Stimulated activated naive CD8-positive, alpha-beta T cell treated with anti-CD3 and anti-CD28 coated beads, Interleukin-15, amount 100 ng/mL, for 72 hours (primary cell): ENCODE results near the gene ZBTB37.
A peak's percentile ranks its signal among the peaks of the same experiment; 100 is the strongest.
"Not testable (repeated sequence)": the region's sequence is repeated elsewhere in the genome, so short reads cannot be mapped to it uniquely, and the experiment has no call there.

ENCODE experiments used
- ATAC-seq: fragments of 150-1000 bp; cut with Tn5 transposase; 2 replicates; pipeline ENCODE4 v1.10.0; 2021; ENCODE audit warnings: mild to moderate bottlenecking, moderate library complexity
- DNase-seq, 2 donors: peaks; one replicate each; pipeline ENCODE4 v3.0.0; 2021 to 2022
- H3K27ac Mint-ChIP-seq, 2 donors: one replicate each; pipeline ENCODE4 v1.8.0; 2022; ENCODE audit warnings: mild to moderate bottlenecking in 2 of 2, mixed read lengths in 2 of 2, moderate library complexity in 2 of 2
- H3K27me3 Mint-ChIP-seq: one replicate; pipeline ENCODE4 v1.8.0; 2022; ENCODE audit warnings: mixed read lengths
- H3K4me1 Mint-ChIP-seq: one replicate; pipeline ENCODE4 v1.8.0; 2022; ENCODE audit warnings: mild to moderate bottlenecking, mixed read lengths
- H3K4me3 Mint-ChIP-seq, 2 donors: one replicate each; pipeline ENCODE4 v1.8.0; 2022; ENCODE audit warnings: mild to moderate bottlenecking in 2 of 2, mixed read lengths in 2 of 2, moderate library complexity in 1 of 2
- H3K9me3 Mint-ChIP-seq, 2 donors: one replicate each; pipeline ENCODE4 v1.8.0; 2022; ENCODE audit warnings: mixed read lengths in 2 of 2

The ZBTB37 gene

DNA sequence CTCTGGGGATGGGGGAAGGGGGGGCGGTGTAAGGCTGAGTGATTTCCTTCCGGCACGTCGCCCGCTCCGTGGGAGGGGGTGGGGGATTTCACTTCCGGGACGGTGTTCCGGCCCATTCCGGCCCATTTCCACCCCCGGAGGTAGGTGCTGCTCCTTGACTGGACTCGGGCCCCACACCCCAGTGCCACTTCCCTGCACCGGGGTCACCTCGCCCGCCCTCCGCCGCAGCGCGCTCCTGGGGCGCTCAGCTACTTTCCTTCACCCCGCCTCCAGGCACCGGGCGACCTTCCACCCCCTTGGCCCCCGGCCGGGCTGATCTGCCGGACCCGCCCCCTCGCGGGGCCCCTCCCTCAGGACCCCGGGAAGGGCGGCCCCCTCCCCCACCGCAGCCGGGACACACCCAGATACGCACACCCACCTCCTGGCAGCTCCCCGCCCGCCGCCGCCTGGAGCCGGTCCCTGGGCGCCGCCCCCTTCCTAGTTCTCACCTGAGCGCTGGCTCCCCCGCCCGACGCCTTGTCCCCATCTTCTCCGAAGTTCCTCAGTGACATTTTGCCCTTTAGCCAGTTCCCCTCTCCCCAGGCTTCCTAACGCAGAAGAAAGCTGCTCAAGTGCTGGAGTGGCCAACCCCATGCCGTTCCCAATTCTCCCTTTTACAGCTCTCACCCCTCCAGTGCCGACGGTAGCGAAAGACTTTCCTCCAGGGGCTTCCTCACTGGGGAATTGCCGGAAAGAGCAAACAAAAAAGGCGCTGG lies at the start of gene ZBTB37:
ZBTB37 (plus strand) TSS at position 115 of the 755 bp plus-strand sequence. CDS start 1,846 bp downstream, outside the sequence.
- Mint-ChIP-seq H3K27ac (peak within 1 kb of the TSS; percentile 98 to 100), H3K9me3 (no peaks in the 10 kb centered on the region), H3K4me1 (peaks cover 61% of the 10 kb centered on the region), H3K27me3 (no peaks in the 10 kb centered on the region), H3K4me3 (peak within 1 kb of the TSS; percentile 93 to 100)
- ATAC-seq (peak; percentile 83), DNase-seq (peak; percentile 97)

GRCh38 chr1:173818459-173818858 lies 49.7 kb upstream of the ZBTB37 start:
- Mint-ChIP-seq H3K4me3 (no peak overlapping the region), H3K27me3 (no peaks in the 10 kb centered on the region), H3K4me1 (peaks cover 54% of the 10 kb centered on the region), H3K27ac (no peak overlapping the region), H3K9me3 (no peaks in the 10 kb centered on the region)
- DNase-seq (no peak), ATAC-seq (no peak)

- no peak for ATAC-seq
- Mint-ChIP-seq H3K9me3 (no peaks in the 10 kb centered on the region), H3K4me1 (peaks cover 41% of the 10 kb centered on the region), H3K27ac (peak overlapping the region in 1 of 2 donors; percentile 20), H3K27me3 (no peaks in the 10 kb centered on the region), H3K4me3 (peak overlapping the region; percentile 9 to 92)
- no peak for DNase-seq
Observed at GRCh38 chr1:173821680-173822079, 46.5 kb upstream of the ZBTB37 start.

DNA sequence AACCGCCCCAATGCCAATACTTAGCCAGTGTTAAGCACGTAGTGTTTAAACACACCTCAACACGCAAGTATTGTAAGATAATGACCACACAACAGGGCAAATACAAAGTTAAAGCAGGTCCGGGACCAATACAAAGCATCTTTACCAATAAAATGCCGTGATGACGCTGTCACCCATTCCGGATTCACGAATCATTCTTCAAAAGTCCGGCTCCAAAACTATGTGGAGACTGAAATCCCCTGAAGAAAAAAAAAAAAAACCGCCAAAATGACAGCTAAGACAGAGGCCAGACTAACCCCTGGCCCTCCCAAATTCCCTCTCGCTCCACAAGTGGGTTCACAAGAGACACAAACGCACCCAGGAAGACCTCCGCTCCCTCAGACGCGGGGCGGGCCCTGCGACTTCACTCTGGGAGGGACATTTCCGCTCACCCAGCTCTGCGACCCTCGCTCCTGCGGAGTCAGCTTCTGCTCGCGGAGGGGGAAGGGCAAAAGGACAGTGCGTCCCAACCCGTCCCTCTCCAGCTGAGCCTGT lies 44.3 kb upstream of the ZBTB37 start:
- Mint-ChIP-seq H3K27ac (peak overlapping the region; percentile 98 to 99), H3K9me3 (no peaks in the 10 kb centered on the region), H3K4me1 (peaks cover 59% of the 10 kb centered on the region), H3K27me3 (no peaks in the 10 kb centered on the region), H3K4me3 (peak overlapping the region; percentile 92 to 97)
- no peak for DNase-seq
- peak; percentile 63 for ATAC-seq

DNA sequence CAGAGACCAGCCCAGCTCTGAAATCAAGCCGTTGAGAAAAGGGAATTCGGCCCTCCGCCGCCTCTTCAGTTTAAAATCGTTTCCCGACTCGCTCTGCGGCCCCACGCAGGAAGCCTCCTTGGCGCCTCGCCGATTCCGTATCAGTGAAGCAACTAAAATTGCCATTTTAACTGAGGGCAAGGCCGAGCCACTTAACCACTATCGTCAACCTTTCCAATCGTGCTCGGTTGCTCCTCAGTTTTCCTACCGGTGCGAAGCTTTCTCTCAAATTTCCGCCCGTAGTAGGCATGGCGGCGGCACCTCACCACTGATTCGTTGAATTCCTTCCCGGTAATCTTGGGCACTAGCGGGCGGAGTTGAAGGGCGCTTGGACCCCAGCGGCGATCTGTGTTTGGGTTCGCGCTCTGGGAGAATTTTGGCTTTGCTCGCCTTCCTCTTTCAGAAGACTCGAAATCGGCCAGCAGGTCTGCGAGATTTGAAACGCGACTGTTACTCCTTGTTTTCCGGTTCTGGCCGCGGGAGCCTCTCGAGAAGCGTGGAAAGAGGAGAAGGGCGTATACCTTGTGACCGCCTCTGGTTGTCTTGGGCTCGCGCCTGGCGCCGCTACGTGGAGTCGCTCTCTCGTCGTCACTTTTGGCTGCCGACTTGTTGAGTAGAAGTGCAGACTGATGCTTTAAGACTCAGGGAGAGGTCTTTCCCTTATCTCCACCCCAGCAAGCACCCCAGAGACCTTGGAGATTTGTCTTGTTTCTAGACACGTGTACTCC lies 43.7 kb upstream of the ZBTB37 start, which contains the start of the genes CENPL and DARS2:
CENPL (minus strand) TSS at position 569 of the 767 bp plus-strand sequence. CDS start 13,584 bp downstream, outside the sequence.
DARS2 (plus strand) TSS at position 359 of the 767 bp plus-strand sequence. CDS start 557 bp downstream, outside the sequence.
- Mint-ChIP-seq H3K4me3 (peak within 1 kb of the TSS; percentile 92 to 97), H3K27me3 (no peaks in the 10 kb centered on the region), H3K27ac (peak within 1 kb of the TSS; percentile 98 to 99), H3K4me1 (peaks cover 63% of the 10 kb centered on the region), H3K9me3 (no peaks in the 10 kb centered on the region)
- peak; percentile 92 for ATAC-seq
- DNase-seq, result peak; percentile 88 to 93

GRCh38 chr1:173827611-173828010 lies 40.6 kb upstream of the ZBTB37 start:
- Mint-ChIP-seq H3K4me3 (peak overlapping the region in 1 of 2 donors; percentile 12), H3K9me3 (no peaks in the 10 kb centered on the region), H3K4me1 (peaks cover 46% of the 10 kb centered on the region), H3K27me3 (no peaks in the 10 kb centered on the region), H3K27ac (no peak overlapping the region)
- DNase-seq (no peak), ATAC-seq (no peak)

- H3K4me1 Mint-ChIP-seq, result peaks cover 13% of the 10 kb centered on the region
- ATAC-seq, result no peak
- H3K27me3 Mint-ChIP-seq, result no peaks in the 10 kb centered on the region
- H3K4me3 Mint-ChIP-seq, result no peak overlapping the region
- no peak for DNase-seq
- no peak overlapping the region for H3K27ac Mint-ChIP-seq
- H3K9me3 Mint-ChIP-seq, result no peaks in the 10 kb centered on the region
Observed at GRCh38 chr1:173832748-173833147, 35.4 kb upstream of the ZBTB37 start.

DNA sequence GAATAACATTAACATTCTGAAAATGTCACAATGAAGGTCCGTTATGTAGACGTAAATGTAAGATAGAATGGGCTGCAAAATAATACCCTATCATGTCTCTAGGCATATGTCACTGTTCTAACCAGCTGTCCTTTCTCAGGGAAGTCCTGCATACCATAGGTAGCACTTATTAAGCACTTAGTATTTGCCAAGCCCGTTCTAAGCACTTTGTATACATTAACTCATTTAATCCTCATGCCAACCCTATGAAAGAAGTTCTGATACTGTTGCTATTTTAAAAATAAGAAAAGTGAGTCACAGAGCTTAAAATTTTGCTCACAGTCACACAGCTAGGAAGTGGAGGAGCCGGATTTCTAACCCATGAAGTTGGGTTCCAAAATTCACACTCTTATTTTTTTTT lies 16.1 kb upstream of the ZBTB37 start:
- Mint-ChIP-seq H3K27me3 (no peaks in the 10 kb centered on the region), H3K27ac (no peak overlapping the region), H3K4me3 (no peak overlapping the region), H3K4me1 (no peaks in the 10 kb centered on the region), H3K9me3 (no peaks in the 10 kb centered on the region)
- no peak for ATAC-seq
- no peak for DNase-seq

DNA sequence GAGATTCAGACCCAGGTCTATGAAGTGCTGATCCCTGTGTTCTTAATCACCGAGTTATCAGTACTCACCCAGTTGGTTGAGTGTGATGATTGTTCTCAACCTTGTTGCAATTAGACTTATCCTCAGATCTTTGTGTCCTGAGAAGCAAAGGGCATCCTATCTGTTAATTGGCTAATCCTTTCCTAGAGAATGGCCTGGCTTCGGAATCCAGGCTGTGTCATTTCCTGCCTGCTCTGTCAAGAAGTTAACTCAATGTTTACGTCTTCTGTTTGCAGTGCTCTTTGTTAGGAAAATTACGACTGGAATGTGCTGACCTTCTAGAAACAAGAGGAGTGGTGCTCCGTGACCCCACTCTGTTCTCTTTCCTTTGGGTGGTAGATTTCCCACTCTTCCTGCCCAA lies 15.1 kb upstream of the ZBTB37 start:
- Mint-ChIP-seq H3K27ac (no peak overlapping the region), H3K4me3 (no peak overlapping the region), H3K9me3 (no peaks in the 10 kb centered on the region), H3K27me3 (no peaks in the 10 kb centered on the region), H3K4me1 (no peaks in the 10 kb centered on the region)
- ATAC-seq, result no peak
- DNase-seq, result no peak

GRCh38 chr1:173856014-173856413 lies 12.2 kb upstream of the ZBTB37 start:
- Mint-ChIP-seq H3K4me3 (no peak overlapping the region), H3K4me1 (no peaks in the 10 kb centered on the region), H3K27me3 (no peaks in the 10 kb centered on the region), H3K27ac (peak overlapping the region; percentile 9 to 78), H3K9me3 (no peaks in the 10 kb centered on the region)
- DNase-seq (no peak), ATAC-seq (no peak)

DNA sequence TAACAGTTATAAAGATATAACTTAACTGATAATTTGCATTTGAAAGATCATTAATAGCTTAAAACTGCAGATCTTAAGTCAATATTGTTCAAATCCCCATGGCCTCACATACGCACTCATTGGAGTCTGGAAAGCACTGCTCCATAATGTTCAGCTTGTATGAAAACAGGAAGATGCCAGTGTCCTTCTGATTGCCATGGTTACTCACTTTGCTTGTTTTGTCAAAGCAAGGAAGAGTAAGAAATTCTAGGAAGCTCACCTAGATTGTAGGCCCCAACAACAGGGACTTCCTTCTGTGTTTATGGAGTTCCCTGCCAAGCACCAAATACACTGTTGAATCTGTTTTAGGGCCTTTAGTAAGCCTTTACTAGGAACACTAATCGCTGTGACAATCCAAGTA lies 11.3 kb upstream of the ZBTB37 start:
- no peak for ATAC-seq
- H3K27me3 Mint-ChIP-seq, result no peaks in the 10 kb centered on the region
- H3K9me3 Mint-ChIP-seq, result no peaks in the 10 kb centered on the region
- DNase-seq, result no peak
- H3K27ac Mint-ChIP-seq, result no peak overlapping the region
- no peaks in the 10 kb centered on the region for H3K4me1 Mint-ChIP-seq
- H3K4me3 Mint-ChIP-seq, result no peak overlapping the region

DNA sequence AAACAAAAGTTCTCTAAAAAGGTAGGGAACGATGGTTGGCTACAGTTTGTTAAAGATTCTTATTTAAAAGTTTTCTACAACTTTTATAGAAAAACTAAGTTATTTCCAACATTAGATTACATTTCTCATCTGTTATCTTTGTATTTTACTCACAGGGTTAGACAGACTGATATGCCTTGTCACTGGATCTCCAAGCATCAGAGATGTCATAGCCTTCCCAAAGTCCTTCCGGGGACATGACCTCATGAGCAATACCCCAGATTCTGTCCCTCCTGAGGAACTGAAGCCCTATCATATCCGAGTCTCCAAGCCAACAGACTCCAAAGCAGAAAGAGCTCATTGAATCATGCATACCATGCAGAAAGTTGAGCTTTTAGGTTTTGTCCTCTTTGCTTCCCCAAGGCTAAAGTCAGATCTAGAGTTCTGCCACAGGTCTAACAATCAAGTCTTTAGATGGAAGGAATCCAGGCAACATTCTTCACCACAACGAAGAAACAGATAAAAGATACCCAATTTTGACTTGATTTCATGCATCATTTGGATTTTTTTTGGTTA lies 10.7 kb upstream of the ZBTB37 start:
- ATAC-seq, result no peak
- no peak overlapping the region for H3K27ac Mint-ChIP-seq

DNA sequence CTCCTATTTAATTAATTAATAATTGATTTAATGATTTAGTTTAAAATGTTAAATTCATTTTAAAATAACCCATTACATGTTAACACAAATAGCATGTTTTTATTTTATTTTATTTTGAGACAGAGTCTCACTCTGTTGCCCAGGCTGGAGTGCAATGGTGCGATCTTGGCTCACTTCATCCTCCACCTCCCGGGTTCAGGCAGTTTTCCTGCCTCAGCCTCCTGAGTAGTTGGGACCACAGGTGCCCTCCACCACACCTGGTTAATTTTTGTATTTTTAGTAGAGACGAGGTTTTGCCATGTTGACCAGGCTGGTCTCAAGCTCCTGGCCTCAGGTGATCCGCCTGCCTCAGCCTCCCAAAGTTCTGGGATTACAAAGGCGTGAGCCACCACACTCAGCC lies 8.6 kb upstream of the ZBTB37 start:
- not testable (repeated sequence) for H3K9me3 Mint-ChIP-seq

More for the DNA sequence above, 10.7 kb upstream of the ZBTB37 start:
- Mint-ChIP-seq H3K9me3 (no peaks in the 10 kb centered on the region), H3K27me3 (no peaks in the 10 kb centered on the region), H3K4me3 (no peak overlapping the region), H3K4me1 (peaks cover under 1% of the 10 kb centered on the region)
- no peak for DNase-seq

GRCh38 chr1:173860065-173860464 lies 8.1 kb upstream of the ZBTB37 start:
- no peaks in the 10 kb centered on the region for H3K9me3 Mint-ChIP-seq
- peaks cover 26% of the 10 kb centered on the region for H3K4me1 Mint-ChIP-seq
- H3K27ac Mint-ChIP-seq, result no peak overlapping the region
- no peaks in the 10 kb centered on the region for H3K27me3 Mint-ChIP-seq
- DNase-seq (no peak), ATAC-seq (no peak)
- H3K4me3 Mint-ChIP-seq, result no peak overlapping the region

More for the DNA sequence above, 8.6 kb upstream of the ZBTB37 start:
- DNase-seq, H3K27me3 Mint-ChIP-seq, ATAC-seq, H3K27ac Mint-ChIP-seq, H3K4me3 Mint-ChIP-seq: not testable (repeated sequence)
- peaks cover 21% of the 10 kb centered on the region for H3K4me1 Mint-ChIP-seq

- Mint-ChIP-seq H3K4me1 (peaks cover 36% of the 10 kb centered on the region), H3K27ac (peak overlapping the region in 1 of 2 donors; percentile 82), H3K27me3 (no peaks in the 10 kb centered on the region), H3K4me3 (no peak overlapping the region), H3K9me3 (no peaks in the 10 kb centered on the region)
- no peak for DNase-seq
- ATAC-seq, result peak; percentile 27
Observed at GRCh38 chr1:173861731-173862145, 6.4 kb upstream of the ZBTB37 start.
